ENCODE data around the gene GATA6.
"Not testable (repeated sequence)": the region's sequence is repeated elsewhere in the genome, so short reads cannot be mapped to it uniquely, and the experiment has no call there.

Gene GATA6

DNA sequence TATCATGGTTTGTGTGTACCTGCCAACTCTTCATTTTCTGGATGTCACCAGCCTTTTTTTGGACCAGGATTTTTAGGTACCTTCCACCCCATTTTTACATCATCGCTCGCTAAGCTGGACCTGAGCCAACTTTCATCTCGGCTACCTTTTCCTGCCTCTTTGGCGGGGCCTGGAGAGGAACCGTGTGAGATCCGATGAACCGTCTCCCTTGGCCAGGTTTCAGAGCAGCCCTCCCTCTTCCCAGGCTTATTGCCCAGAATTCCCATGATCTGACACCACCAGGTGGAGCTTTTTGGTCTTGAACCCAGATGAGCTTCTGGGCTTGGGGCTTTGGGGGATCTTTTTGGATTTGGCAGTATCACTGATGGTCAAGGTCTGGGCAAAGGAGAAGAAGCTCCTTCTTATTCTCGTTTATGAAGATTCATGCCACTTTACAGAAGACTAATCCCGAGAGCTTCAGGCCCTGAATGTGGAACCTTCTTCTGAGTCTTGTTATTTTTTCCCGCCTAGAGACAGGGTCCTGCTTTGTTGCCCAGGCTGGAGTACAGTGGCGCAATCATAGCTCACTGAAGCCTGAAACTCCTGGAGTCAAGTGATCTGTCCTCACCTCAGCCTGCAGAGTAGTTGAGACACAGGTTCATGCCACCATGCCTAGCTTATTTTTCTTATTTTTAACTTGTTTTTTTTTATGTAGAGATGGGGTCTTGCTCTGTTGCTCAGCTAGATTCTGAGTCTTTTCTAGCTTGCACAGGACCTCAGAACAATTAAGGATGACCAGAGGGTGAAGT is 50.4 kb downstream of the GATA6 start:
- no peaks in the 10 kb centered on the region for H3K36me3 Mint-ChIP-seq
- H3K4me1 Mint-ChIP-seq = no peaks in the 10 kb centered on the region
- peaks cover 3 to 8% of the 10 kb centered on the region in 2 donors for H3K9me3 Mint-ChIP-seq
- H3K27ac Mint-ChIP-seq = no peak overlapping the region
- H3K27me3 Mint-ChIP-seq = no peaks in the 10 kb centered on the region
- no peak for DNase-seq
- H3K4me3 Mint-ChIP-seq = no peak overlapping the region
- no peak for ATAC-seq (replicated peaks)

DNA sequence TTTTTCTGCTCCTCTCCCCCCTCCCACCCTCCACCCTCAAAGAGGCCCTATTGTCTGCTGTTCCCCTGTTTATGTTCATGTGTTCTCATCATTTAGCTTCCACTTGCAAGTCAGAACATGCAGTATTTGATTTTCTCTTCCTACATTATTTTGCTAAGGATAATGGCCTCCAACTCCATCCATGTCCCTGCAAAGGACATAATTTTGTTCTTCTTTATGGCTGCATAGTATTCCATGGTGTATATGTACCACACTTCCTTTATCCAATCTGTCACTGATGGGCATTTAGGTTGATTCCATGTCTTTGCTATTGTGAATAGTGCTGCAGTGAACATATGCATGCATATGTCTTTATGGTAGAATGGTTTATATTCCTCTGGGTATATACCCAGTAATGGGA is 51.2 kb downstream of the GATA6 start:
- H3K27me3 Mint-ChIP-seq; DNase-seq; ATAC-seq (replicated peaks); H3K9me3 Mint-ChIP-seq; H3K27ac Mint-ChIP-seq; H3K4me3 Mint-ChIP-seq; H3K36me3 Mint-ChIP-seq; H3K4me1 Mint-ChIP-seq: not testable (repeated sequence)

DNA sequence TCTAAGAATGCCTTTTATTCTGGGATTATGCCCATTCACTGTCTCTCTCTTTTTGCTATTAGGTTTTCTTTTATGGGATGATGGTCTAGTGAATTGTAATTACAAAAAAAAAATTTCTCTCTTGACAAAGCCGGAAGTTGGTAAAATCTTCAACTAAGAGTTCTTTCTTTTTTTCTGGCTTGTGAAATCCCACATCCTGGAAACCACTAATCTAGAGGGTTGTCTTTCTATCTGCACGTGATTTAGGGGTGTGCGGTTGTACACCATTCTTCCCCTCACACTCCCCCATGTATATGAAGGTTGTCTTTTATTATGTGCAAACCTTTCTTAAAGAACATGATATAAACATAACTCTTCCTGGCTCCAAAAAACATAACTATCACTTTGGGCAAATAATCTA is 52.0 kb downstream of the GATA6 start:
- Mint-ChIP-seq H3K4me3 (no peak overlapping the region), H3K27me3 (no peaks in the 10 kb centered on the region), H3K36me3 (no peaks in the 10 kb centered on the region), H3K4me1 (no peaks in the 10 kb centered on the region), H3K9me3 (peaks cover 3 to 8% of the 10 kb centered on the region in 2 donors), H3K27ac (no peak overlapping the region)
- ATAC-seq (replicated peaks) (no peak), DNase-seq (no peak)

DNA sequence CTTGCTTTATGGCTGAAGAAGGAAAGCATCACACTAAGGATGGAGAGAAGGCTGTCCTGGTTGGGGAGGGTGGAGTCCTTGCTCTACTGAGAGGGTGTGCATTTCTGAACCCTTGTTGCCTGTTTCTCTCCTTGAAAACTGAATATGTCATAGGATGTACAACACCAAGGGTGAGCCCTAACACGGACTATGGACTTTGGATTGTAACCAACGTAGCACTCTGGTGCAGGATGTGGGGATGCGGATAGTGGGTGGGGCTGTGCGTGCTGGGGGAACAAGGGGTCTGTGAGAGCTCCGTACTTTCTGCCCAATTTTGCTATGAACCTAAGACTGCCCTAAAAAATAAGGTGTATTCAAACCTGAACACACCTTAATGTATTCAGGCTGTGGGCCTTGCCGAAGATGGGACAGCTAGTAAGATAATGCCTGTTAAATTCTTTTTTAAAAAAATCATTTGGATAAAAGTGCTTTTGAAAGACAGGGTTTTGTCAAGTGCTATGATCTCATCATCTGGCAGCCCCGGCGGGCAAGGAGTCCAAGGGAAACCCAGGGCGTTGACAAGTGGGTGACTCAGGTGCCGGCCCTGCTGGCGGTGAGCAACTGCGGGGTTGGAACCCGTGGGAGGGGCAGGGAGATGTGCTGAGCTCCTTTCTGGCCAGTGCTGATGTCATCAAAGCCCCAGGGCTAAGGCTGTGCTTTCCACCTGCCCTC is 54.0 kb downstream of the GATA6 start:
- Mint-ChIP-seq H3K4me1 (no peaks in the 10 kb centered on the region), H3K36me3 (no peaks in the 10 kb centered on the region), H3K27ac (no peak overlapping the region), H3K4me3 (no peak overlapping the region), H3K27me3 (no peaks in the 10 kb centered on the region), H3K9me3 (peaks cover 1 to 8% of the 10 kb centered on the region in 2 donors)
- ATAC-seq (replicated peaks) (no peak), DNase-seq (no peak)

DNA sequence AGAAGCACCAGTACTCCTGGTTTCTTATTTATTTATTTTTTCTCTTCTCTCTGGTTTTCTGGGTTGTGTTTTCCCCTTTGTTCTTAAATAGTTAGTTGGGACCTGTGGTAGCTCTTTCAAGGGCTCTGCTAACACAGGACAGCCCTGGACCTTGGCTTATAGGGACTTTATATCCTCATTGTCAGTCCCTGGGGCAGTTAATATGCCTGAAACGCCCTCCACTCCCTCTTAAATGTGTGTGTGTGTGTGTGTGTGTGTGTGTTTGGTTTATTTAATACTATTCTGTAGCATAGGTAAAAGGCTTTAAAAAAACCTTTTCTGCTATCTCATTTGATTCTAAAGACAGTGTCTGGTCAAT is 54.6 kb downstream of the GATA6 start:
- no peaks in the 10 kb centered on the region for H3K36me3 Mint-ChIP-seq

DNA sequence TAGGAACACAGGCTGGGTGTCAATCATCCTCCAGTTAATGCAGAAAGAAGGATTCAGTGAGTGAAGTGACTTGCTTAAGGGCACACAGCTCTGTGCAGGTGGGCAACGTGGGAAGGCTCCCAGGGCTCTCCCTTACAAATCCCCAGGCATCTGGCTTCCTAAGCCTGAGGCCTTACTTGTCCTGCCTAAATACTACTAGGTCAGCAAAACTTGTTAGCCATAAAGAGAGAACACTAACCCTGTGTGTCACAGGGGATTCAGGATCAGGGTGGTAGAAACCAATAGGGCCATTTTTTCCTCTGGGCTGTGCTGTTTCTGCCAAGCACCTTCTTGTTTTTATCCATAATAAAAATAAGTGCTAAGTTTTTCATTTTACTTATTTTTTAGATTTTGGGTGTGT is 55.0 kb downstream of the GATA6 start:
- H3K4me1 Mint-ChIP-seq = no peaks in the 10 kb centered on the region
- H3K9me3 Mint-ChIP-seq = peaks cover 1 to 8% of the 10 kb centered on the region in 2 donors
- no peaks in the 10 kb centered on the region for H3K27me3 Mint-ChIP-seq
- H3K27ac Mint-ChIP-seq = no peak overlapping the region
- ATAC-seq (replicated peaks) = no peak
- no peak overlapping the region for H3K4me3 Mint-ChIP-seq
- DNase-seq = no peak
- no peaks in the 10 kb centered on the region for H3K36me3 Mint-ChIP-seq

More for the DNA sequence above, 54.6 kb downstream of the GATA6 start:
- DNase-seq = no peak
- H3K4me1 Mint-ChIP-seq = no peaks in the 10 kb centered on the region
- no peaks in the 10 kb centered on the region for H3K27me3 Mint-ChIP-seq
- H3K27ac Mint-ChIP-seq = no peak overlapping the region
- no peak for ATAC-seq (replicated peaks)
- no peak overlapping the region for H3K4me3 Mint-ChIP-seq
- peaks cover 1 to 8% of the 10 kb centered on the region in 2 donors for H3K9me3 Mint-ChIP-seq

DNA sequence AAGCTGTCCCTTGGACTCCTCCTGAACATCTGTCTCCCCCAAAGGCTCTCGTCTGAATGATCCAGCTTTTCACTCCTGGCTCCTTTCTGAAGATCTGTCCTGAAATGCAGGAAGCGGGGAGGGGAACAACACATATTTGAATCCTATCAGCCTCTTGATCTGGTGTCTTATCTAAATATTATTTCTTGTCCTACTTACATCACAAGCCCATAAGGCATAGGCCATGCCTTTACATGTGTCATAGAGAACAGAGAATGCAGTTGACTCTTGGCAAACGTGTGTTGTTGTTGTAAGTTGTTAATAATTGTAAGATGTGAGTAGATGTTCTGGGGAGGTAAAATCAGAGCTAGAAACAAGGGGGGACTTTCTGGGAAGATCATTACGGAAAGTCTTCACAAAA is 57.4 kb downstream of the GATA6 start:
- no peak for DNase-seq
- no peak overlapping the region for H3K4me3 Mint-ChIP-seq
- no peak overlapping the region for H3K27ac Mint-ChIP-seq
- H3K27me3 Mint-ChIP-seq = no peaks in the 10 kb centered on the region
- H3K4me1 Mint-ChIP-seq = no peaks in the 10 kb centered on the region
- H3K36me3 Mint-ChIP-seq = no peaks in the 10 kb centered on the region
- ATAC-seq (replicated peaks) = no peak
- no peaks in the 10 kb centered on the region for H3K9me3 Mint-ChIP-seq

DNA sequence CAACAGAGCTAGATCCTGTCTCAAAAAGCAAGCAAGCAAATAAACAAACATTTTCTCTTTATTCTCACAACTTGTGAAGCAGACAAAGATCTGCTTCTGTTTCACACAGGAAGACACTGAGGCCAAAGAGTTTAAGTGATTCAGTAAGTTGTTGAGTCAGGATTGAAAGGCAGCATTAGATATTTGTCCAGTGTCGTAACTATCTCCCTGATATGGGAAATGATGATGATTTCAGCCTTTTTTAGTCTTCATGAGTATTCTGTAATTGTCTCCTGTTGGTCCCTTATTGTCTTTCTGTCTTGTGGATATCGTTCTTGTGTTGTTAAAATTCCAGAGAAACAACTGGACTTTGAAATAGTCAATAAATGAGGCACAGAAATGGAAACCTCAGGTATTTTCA is 59.6 kb downstream of the GATA6 start:
- Mint-ChIP-seq H3K36me3 (no peaks in the 10 kb centered on the region), H3K4me1 (no peaks in the 10 kb centered on the region), H3K4me3 (no peak overlapping the region), H3K27ac (no peak overlapping the region), H3K9me3 (peaks cover 0 to 2% of the 10 kb centered on the region in 2 donors), H3K27me3 (no peaks in the 10 kb centered on the region)
- ATAC-seq (replicated peaks) (no peak), DNase-seq (no peak)

DNA sequence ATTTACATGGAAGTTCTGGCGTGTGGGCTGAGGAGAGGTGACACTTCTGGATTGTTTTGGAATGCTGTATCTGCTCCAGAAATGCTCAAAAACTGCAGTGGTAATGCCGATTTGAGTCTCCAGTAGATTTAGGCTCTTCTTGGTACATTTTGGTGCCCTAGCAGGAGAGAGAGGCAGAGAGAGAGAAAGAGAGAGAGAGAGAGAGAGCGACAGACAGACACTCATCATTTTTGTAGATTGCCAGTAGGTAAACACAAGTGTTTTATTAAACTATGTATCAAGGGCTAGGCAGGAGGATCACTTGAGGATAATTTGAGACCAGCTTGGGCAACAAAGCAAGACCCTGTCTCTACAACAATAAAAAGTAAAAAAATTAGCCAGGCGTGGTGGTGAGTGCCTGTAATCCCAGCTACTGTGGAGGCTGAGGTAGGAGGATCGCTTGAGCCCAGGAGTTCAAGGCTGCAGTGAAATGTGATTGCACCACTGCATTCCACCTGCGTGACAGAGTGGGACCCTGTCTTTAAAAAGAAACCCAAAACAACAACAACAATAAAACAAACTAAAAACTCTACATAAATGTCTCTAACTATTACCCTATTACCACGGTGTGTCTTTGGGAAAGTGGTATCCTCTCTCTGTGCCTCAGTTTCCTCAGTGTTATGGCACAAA is 60.2 kb downstream of the GATA6 start:
- DNase-seq (no peak), ATAC-seq (replicated peaks) (no peak)
- Mint-ChIP-seq H3K4me3 (no peak overlapping the region), H3K36me3 (no peaks in the 10 kb centered on the region), H3K9me3 (peaks cover 0 to 2% of the 10 kb centered on the region in 2 donors), H3K4me1 (no peaks in the 10 kb centered on the region), H3K27me3 (no peaks in the 10 kb centered on the region), H3K27ac (no peak overlapping the region)

DNA sequence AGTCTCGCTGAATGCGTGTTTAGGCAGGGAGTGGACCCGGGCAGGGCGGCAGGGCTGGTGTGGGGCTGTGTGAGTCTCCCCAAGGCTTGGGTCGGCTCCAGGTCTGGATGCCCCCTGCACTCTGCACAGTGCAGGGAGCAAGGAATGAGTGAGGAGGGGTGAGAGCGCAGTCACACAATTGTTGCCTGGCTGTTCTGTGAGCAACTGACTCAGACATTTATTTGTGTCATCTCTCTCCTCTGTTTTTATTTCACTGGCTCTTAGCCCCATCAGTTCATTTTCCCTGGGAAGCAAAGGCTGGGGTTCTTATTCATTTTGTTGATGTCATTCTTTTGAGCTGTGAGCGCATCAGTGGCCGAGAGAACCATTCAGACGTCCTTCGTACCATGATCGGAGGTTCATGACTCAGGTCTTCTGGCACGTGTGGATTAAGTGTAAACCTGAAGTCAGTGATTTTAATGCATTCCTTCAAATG is 61.1 kb downstream of the GATA6 start:
- H3K36me3 Mint-ChIP-seq = no peaks in the 10 kb centered on the region
- peaks cover 0 to 2% of the 10 kb centered on the region in 2 donors for H3K9me3 Mint-ChIP-seq
- no peaks in the 10 kb centered on the region for H3K27me3 Mint-ChIP-seq
- DNase-seq (no peak), ATAC-seq (replicated peaks) (no peak)
- no peaks in the 10 kb centered on the region for H3K4me1 Mint-ChIP-seq
- no peak overlapping the region for H3K27ac Mint-ChIP-seq
- H3K4me3 Mint-ChIP-seq = no peak overlapping the region

DNA sequence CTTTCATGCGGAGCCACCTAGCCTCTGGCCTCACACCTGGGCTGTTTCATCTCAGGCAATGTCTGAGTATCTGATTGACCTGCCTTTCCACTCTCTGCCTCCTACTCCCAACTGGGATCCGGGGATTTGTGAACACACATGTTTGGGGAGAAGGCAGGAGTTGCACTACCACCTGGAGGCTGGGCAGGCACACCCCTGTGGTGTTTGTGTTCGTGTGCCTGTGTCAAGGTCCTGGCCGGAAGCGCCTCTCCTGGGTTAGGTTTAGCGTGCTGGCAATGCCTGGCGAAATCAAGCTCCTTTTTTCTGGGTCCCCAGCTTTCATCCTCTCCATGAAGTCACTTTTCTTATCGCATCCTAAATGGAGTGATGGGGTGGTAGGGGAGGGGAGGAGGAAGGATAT is 63.9 kb downstream of the GATA6 start:
- DNase-seq (no peak), ATAC-seq (replicated peaks) (no peak)
- Mint-ChIP-seq H3K36me3 (no peaks in the 10 kb centered on the region), H3K4me3 (no peak overlapping the region), H3K27me3 (no peaks in the 10 kb centered on the region), H3K9me3 (peaks cover 5% of the 10 kb centered on the region in 2 donors), H3K27ac (no peak overlapping the region), H3K4me1 (no peaks in the 10 kb centered on the region)

DNA sequence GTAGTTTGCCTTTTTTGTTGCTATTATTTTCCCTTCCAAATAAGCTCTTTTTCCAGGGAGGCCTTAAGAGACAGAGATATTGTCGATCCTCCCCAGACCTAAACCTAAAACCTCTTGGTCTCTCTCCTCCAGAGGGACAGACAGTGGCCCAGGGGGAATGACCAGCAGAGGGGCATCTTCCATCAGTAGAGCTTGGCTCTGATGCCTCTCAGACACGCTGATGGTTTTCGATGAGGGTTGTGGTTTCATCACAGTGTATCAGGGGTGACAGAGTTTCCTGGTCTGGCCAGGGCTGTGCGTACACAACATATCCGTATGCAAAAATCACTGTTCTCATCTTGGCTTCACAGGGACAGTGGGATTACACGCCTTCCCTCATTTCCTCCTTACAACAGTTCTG is 68.6 kb downstream of the GATA6 start:
- ATAC-seq (replicated peaks) (no peak), DNase-seq (no peak)
- H3K4me3 Mint-ChIP-seq = no peak overlapping the region
- H3K36me3 Mint-ChIP-seq = no peaks in the 10 kb centered on the region
- no peak overlapping the region for H3K27ac Mint-ChIP-seq
- peaks cover 5% of the 10 kb centered on the region in 2 donors for H3K9me3 Mint-ChIP-seq
- H3K27me3 Mint-ChIP-seq = no peaks in the 10 kb centered on the region
- H3K4me1 Mint-ChIP-seq = no peaks in the 10 kb centered on the region

DNA sequence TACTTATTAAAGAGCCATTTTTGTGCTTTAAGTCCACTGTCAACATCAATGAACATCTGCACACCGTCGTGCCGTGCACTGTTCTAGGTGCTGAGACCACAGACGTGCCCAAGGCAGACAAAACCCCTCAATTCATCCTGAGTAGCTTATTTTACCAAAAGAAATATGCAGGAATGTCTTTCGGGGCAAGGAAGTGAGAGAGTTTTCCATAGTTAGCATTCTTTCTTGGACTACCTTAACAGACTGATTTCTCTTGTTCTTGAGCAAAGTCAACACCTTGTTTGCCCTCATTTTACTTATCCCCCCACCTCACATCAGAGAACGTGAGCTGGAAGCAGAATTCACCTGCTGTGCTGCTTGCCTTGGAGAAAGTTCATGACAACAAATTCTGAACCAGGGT is 69.3 kb downstream of the GATA6 start:
- peaks cover 3 to 5% of the 10 kb centered on the region in 2 donors for H3K9me3 Mint-ChIP-seq
- no peaks in the 10 kb centered on the region for H3K27me3 Mint-ChIP-seq

DNA sequence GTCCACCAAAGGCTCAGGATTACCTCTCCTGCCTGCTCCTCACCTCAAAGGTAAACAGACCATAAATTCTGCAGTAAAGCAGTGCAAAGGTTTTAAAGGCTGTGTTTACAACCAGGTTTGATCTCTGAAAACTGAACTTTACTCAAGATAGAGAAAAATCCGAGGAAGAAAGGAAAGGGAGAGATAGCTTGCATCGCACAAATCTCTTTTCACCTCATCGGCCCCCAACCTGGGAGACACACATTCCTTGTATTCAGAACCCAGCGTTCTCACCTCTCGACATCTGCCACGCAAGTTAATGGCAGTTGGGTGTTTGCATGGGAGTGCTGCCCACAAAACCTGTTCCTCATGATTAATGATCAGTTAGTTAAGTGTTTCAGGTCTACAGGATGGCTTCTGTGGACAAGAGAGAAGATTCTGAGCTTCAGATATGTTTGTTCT is 72.6 kb downstream of the GATA6 start:
- ATAC-seq (replicated peaks) (no peak), DNase-seq (no peak)
- no peak overlapping the region for H3K4me3 Mint-ChIP-seq
- H3K4me1 Mint-ChIP-seq = no peaks in the 10 kb centered on the region
- H3K36me3 Mint-ChIP-seq = no peaks in the 10 kb centered on the region
- H3K27me3 Mint-ChIP-seq = no peaks in the 10 kb centered on the region
- peaks cover 2 to 5% of the 10 kb centered on the region in 2 donors for H3K9me3 Mint-ChIP-seq
- H3K27ac Mint-ChIP-seq = no peak overlapping the region

More for the DNA sequence above, 69.3 kb downstream of the GATA6 start:
- DNase-seq (no peak), ATAC-seq (replicated peaks) (no peak)
- Mint-ChIP-seq H3K4me3 (no peak overlapping the region), H3K27ac (no peak overlapping the region), H3K4me1 (no peaks in the 10 kb centered on the region), H3K36me3 (no peaks in the 10 kb centered on the region)

DNA sequence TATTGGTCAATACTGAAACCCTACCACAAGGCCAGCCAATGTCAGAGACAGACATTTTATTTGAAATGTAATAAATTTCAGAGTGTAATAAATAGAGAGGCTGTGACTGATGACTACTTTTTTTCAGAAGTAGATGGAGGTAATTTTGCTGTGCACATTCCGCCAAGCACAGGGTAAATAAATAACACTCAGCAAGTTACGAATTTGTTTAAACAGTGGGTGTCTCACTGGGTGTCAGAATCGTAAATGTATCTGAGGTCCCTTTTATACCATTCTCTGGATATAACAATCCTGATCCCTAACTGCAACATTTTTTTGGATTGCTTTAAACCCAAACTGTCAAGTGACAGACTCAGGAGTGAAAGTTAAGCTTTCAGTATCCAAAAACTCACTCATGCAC is 74.1 kb downstream of the GATA6 start:
- Mint-ChIP-seq H3K27me3 (peaks cover 0 to 9% of the 10 kb centered on the region in 2 donors), H3K27ac (no peak overlapping the region), H3K9me3 (peaks cover 5 to 7% of the 10 kb centered on the region in 2 donors), H3K36me3 (no peaks in the 10 kb centered on the region), H3K4me1 (no peaks in the 10 kb centered on the region), H3K4me3 (no peak overlapping the region)
- DNase-seq (no peak), ATAC-seq (replicated peaks) (no peak)

Measured in stimulated activated naive B cell treated with anti-CD40 and anti-IgM and Interleukin-4, amounts not matched to agents 10 μg/mL and 1 μg/mL and 100 μg/mL, for 72 hours (primary cell).